Measurements from ENCODE around the gene PIBF1. TPM values are rescaled to one million over a fixed set of nuclear protein-coding genes. Genes with fewer than 3 reads are reported as not detected.

Gene PIBF1
- total and polyA plus RNA-seq, 10 of the 15 experiments (the other 5 are each of a cell fraction or from before 2014, with no cell fraction given) = 6.4 to 24.5 (median 11.1) TPM

DNA sequence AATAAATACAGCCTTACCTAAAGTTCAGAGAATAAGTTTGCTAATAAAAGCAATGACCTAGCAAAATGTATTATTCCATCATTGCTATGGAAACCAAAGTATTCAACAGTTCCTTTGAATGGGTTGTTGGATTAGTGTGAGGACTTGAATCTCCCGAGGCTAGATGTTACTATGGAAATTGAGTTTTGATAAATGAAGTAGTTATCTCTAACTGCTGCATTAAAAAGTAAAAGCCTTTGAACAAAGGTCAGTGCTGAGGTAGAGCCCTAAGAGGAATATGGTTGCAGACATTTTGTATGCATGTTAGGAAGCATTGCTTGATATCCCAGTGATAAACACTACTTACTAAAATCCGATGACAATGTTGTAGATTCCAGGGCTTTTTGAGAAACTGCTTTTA lies 283.1 kb downstream of the PIBF1 start:
- no peaks in the 10 kb centered on the region for H3K79me2 ChIP-seq (ENCODE audit: control insufficient read depth, insufficient read depth, low read length)
- no peak overlapping the region for H3K9ac ChIP-seq (ENCODE audit: control insufficient read depth, insufficient read depth, low read length)
- ChIA-PET POLR2A (no interaction called here), CTCF (interaction anchor here (0.6 kb wide), 1 partner anchor 30 kb away, joined by 3 read pairs; no protein-coding TSS in a partner anchor), SMC1A (ENCODE audit: uncharacterized antibody, unreplicated experiment) (interaction anchor here (1.3 kb wide), 1 partner anchor 9 kb away, joined by 3 read pairs; no protein-coding TSS in a partner anchor), RAD21 (ENCODE audit: unreplicated experiment) (no interaction called here)
- no peaks in the 10 kb centered on the region for H3K9me3 ChIP-seq (replicated peaks; ENCODE audit: control insufficient read depth, insufficient read depth, low read length)
- H3K4me2 ChIP-seq (ENCODE audit: control insufficient read depth, insufficient read depth) = no peak overlapping the region
- intact Hi-C loops (cut with micrococcal nuclease; ENCODE audit: unreplicated experiment) (no loop called here), in situ Hi-C loops (cut with MboI) (no loop called here)
- BruUV-seq (replicated peaks) = no TSS peak
- no peak overlapping the region for H3K4me3 ChIP-seq
- WGBS (ENCODE audit: insufficient coverage, insufficient replicate concordance, low lambda C conversion rate, missing lambda C conversion rate) = 78% methylated on average over 2 of the region's 2 CpGs
- no peak overlapping the region for H3K27ac ChIP-seq (ENCODE audit: control insufficient read depth, insufficient read depth)
- FAIRE-seq = no peak
- no peak for TF ChIP-seq STAT3 (IDR thresholded peaks at IDR 0.05; ENCODE audit: low read depth, low read length)
- no peak overlapping the region for H2AFZ ChIP-seq (ENCODE audit: control insufficient read depth, low read depth, low read length)
- no peaks in the 10 kb centered on the region for H4K20me1 ChIP-seq (ENCODE audit: control insufficient read depth, insufficient read depth)
- no peak for ATAC-seq
- H3K4me1 ChIP-seq (ENCODE audit: control insufficient read depth, insufficient read depth, low read length) = no peaks in the 10 kb centered on the region
- peaks cover 0 to 4% of the 10 kb centered on the region in 2 experiments; a peak in 2 of 4 replicates for H3K27me3 ChIP-seq (replicated peaks in 1 of 2; ENCODE audit: control insufficient read depth in 2 of 2, insufficient read depth in 2 of 2, low read length in 1 of 2)
- no peak for DNase-seq (ENCODE audit: low read depth, low spot score)
- H3K36me3 ChIP-seq (ENCODE audit: control insufficient read depth in 2 of 2, insufficient read depth in 2 of 2, low read length in 1 of 2) = no peaks in the 10 kb centered on the region

DNA sequence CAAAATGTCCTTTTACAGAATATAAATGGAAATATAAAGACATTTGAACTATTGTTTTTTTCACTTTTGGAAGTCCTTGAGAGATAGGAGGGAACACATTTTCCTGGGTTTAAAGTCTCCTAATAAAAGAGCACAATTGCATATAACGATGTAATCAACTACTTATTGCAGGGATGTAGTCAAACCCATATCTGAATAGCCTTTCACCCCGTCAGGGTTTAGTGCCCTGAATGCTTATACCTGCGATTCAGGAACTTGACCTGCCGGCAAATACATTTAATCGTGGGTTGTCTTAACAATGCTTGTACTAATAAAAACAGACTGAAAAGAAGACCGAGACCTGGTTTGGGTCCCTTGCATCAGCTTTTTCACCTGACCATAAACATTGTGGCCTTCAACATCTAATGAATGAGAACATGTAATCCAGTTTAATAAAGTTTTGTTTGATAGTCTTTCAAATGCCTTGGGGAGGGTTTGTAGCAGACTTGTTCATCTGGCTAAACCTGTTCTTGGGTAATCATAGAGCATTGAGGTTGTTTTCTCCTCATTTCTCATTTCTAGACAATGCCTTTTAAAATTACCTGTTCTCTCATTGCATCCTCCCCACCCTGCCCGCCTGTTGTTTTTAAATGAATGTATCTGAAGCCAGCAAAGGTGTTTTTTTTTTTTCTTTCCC lies 283.9 kb downstream of the PIBF1 start:
- no peaks in the 10 kb centered on the region for H3K4me1 ChIP-seq (ENCODE audit: control insufficient read depth, insufficient read depth, low read length)
- H3K4me3 ChIP-seq = no peak overlapping the region
- intact Hi-C loops (cut with micrococcal nuclease; ENCODE audit: unreplicated experiment) (no loop called here), in situ Hi-C loops (cut with MboI) (no loop called here)
- H3K79me2 ChIP-seq (ENCODE audit: control insufficient read depth, insufficient read depth, low read length) = no peaks in the 10 kb centered on the region
- no peak for TF ChIP-seq WRNIP1 (IDR thresholded peaks at IDR 0.05; ENCODE audit: borderline replicate concordance, low read depth, low read length)
- no peak for TF ChIP-seq SUPT20H (IDR thresholded peaks at IDR 0.05; ENCODE audit: borderline replicate concordance, control insufficient read depth, low read depth, low read length)
- TF ChIP-seq NFXL1 (IDR thresholded peaks at IDR 0.05; ENCODE audit: borderline replicate concordance) = no peak
- TF ChIP-seq RFX5 (IDR thresholded peaks at IDR 0.05; ENCODE audit: low read depth, low read length) = no peak
- TF ChIP-seq MTA2 (IDR thresholded peaks at IDR 0.05; ENCODE audit: low read depth) = no peak
- no peak for TF ChIP-seq CREB1 (IDR thresholded peaks at IDR 0.05; ENCODE audit: low read depth)
- no peak for TF ChIP-seq RCOR1 (conservative IDR thresholded peaks at IDR 0.05; ENCODE audit: low read depth, low read length)
- TF ChIP-seq, protein P1, sequence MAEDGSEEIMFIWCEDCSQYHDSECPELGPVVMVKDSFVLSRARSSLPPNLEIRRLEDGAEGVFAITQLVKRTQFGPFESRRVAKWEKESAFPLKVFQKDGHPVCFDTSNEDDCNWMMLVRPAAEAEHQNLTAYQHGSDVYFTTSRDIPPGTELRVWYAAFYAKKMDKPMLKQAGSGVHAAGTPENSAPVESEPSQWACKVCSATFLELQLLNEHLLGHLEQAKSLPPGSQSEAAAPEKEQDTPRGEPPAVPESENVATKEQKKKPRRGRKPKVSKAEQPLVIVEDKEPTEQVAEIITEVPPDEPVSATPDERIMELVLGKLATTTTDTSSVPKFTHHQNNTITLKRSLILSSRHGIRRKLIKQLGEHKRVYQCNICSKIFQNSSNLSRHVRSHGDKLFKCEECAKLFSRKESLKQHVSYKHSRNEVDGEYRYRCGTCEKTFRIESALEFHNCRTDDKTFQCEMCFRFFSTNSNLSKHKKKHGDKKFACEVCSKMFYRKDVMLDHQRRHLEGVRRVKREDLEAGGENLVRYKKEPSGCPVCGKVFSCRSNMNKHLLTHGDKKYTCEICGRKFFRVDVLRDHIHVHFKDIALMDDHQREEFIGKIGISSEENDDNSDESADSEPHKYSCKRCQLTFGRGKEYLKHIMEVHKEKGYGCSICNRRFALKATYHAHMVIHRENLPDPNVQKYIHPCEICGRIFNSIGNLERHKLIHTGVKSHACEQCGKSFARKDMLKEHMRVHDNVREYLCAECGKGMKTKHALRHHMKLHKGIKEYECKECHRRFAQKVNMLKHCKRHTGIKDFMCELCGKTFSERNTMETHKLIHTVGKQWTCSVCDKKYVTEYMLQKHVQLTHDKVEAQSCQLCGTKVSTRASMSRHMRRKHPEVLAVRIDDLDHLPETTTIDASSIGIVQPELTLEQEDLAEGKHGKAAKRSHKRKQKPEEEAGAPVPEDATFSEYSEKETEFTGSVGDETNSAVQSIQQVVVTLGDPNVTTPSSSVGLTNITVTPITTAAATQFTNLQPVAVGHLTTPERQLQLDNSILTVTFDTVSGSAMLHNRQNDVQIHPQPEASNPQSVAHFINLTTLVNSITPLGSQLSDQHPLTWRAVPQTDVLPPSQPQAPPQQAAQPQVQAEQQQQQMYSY (CRISPR knock-in tag; IDR thresholded peaks at IDR 0.05) = no peak
- no peak for TF ChIP-seq MYC (IDR thresholded peaks at IDR 0.05; ENCODE audit: insufficient read depth, insufficient read length, insufficient replicate concordance, low read length, severe bottlenecking)
- TF ChIP-seq EED (IDR thresholded peaks at IDR 0.05; ENCODE audit: low read depth) = no peak
- ChIA-PET RAD21 (ENCODE audit: unreplicated experiment) (no interaction called here), SMC1A (ENCODE audit: uncharacterized antibody, unreplicated experiment) (no interaction called here), POLR2A (no interaction called here), CTCF (no interaction called here)
- peaks cover 0 to under 1% of the 10 kb centered on the region in 2 experiments; a peak in 2 of 4 replicates for H3K27me3 ChIP-seq (replicated peaks in 1 of 2; ENCODE audit: control insufficient read depth in 2 of 2, insufficient read depth in 2 of 2, low read length in 1 of 2)
- no peak overlapping the region for H2AFZ ChIP-seq (ENCODE audit: control insufficient read depth, low read depth, low read length)
- ATAC-seq (no peak), DNase-seq (ENCODE audit: low read depth, low spot score) (no peak), FAIRE-seq (no peak)
- H3K27ac ChIP-seq (ENCODE audit: control insufficient read depth, insufficient read depth) = no peak overlapping the region
- no peaks in the 10 kb centered on the region for H4K20me1 ChIP-seq (ENCODE audit: control insufficient read depth, insufficient read depth)
- 81% methylated on average over 7 of the region's 7 CpGs for WGBS (ENCODE audit: insufficient coverage, insufficient replicate concordance, low lambda C conversion rate, missing lambda C conversion rate)
- H3K9me3 ChIP-seq (replicated peaks; ENCODE audit: control insufficient read depth, insufficient read depth, low read length) = no peaks in the 10 kb centered on the region
- no peak overlapping the region for H3K4me2 ChIP-seq (ENCODE audit: control insufficient read depth, insufficient read depth)
- no peak overlapping the region for H3K9ac ChIP-seq (ENCODE audit: control insufficient read depth, insufficient read depth, low read length)
- no peaks in the 10 kb centered on the region for H3K36me3 ChIP-seq (ENCODE audit: control insufficient read depth in 2 of 2, insufficient read depth in 2 of 2, low read length in 1 of 2)
- no TSS peak for BruUV-seq (replicated peaks)

Data from GM12878 (cell line).